ENCODE data around the gene DCP2.
"Not testable (repeated sequence)": the region's sequence is repeated elsewhere in the genome, so short reads cannot be mapped to it uniquely, and the experiment has no call there.

Gene DCP2

GRCh38 chr5:112976432-112977309 is at the start of gene DCP2:
TSS of gene DCP2 (plus strand) at chr5:112976798. CDS start at chr5:112976934, 136 bp downstream.
- DNase-seq = peak; percentile 98

DNA sequence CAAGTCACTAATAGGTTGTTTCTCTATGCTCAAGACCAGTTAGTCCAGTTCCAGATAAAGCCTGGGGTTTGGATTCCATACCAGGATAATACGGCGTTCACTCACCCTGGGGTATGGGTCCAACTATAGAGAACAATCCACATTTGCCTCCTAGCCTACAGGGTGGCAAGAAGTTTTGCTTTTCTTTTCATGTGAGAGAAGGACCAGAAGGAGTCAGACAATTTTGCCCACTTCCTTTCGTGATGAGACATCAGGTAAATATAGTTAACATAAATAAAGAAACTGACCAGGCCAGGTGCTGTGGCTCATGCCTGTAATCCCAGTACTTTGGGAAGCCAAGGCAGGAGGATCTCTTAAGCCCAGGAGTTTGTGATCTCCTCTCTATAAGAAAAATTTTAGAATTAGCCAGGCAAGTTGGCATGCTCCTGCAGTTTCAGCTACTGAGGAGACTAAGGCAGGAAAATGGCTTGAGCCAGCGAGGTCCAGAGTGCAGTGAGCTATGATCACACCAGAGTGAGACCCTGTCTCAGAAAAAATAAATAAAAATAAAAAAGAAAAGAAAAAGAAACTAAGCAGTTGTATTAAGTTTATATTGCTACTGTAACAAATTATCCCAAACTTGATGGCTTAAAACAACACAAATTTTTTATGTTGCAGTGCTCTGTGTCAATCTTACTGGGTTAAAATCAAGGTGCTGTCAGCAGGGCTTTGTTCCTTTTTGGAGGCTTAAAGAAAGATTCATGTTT is 47.1 kb upstream of the DCP2 start:
- DNase-seq = no peak

DNA sequence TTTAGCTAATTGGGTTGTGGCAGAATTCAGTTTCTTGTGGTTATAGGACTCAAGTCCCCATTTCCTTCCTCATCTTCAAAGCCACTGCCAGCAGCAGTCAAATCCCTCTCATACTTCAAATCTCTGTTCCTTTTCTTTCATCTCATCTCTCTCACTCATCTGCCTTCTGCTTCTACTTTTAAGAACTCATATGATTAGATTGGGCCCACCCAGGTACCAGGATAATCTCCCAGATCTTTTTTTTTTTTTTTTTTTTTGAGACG is 46.6 kb upstream of the DCP2 start:
- no peak for DNase-seq

GRCh38 chr5:112931473-112931872 is 45.1 kb upstream of the DCP2 start:
- no peak for DNase-seq

DNA sequence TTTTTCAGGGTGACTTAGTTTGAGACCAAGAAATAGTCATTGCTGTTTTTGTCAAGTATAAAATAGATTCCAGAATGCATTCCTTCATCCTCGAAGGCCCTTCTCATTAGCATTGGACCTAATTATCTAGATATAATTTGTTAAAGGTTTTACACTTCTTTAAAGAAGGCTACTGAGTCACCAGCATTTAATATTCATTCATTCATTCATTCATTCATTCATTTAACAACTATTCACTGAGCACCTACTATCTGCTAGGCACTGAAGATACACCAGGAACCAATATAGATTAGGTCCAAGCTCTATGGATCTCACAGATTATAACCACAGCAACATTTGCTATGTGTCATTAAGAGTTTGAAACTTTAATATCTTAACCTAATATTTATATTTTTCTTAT is 43.5 kb upstream of the DCP2 start:
- DNase-seq = no peak

GRCh38 chr5:112933651-112934365 is 42.8 kb upstream of the DCP2 start:
- DNase-seq = no peak

DNA sequence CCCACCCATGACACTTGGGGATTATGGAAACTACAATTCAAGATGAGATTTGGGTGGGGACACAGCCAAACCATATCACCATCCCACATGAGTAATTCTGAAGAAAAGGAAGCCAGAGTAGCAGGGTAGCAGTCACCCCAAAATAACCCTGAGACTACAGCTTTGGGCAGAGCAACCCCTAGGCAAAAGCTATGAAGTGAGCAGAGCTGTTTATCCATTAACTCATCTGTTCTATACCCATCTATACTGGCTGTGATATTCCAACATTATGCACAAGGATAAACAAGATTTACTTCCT is 42.3 kb upstream of the DCP2 start:
- no peak for DNase-seq

DNA sequence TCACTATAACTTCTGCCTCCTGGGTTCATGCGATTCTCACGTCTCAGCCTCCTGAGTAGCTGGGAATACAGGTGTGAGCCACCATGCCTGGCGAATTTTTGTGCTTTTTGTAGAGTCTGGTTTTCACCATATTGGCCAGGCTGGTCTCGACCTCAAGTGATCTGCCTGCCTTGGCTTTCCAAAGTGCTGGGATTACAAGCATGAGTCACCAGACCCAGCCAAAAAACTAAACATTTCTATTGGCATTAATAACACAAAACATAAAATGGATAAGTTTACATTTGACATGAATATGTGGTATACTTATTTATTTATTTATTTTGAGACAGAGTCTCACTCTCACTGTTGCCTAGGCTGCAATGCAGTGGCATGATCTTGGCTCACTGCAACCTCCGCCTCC is 40.9 kb upstream of the DCP2 start:
- no peak for DNase-seq

DNA sequence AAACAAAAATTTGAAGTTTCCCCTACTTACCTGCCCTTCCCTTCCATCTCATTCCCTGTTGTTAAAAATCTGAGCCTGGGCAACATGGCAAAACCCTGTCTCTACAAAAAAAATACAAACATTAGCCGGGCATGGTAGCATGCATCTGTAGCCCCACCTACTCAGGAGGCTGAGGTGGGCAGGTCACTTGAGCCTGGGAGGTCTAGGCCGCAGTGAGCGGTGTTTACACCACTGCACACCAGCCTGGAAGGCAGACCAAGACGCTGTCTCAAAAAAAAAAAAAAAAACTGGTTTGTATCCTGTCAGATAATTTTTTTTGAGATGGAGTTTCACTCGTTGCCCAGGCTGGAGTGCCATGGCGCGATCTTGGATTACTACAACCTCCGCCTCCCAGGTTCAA is 38.3 kb upstream of the DCP2 start:
- no peak for DNase-seq

DNA sequence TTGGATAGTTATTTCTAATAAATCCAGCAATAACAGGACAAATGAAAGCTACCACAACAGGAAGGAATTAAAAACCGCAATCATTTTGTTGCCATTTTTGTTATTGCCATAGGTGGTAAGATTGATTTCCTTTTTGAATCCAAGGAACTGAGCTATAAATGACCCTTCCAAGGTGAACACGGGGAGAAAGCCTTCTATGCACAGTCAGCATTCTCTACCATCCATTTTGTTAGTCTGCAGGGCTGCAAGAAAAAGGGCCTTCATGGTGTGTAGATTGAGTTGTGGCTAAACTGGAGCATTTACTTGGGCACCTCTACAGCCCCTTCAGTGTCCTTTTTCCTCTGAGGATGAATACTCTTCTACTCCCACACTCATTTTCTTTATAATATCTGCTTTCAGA is 35.9 kb upstream of the DCP2 start:
- DNase-seq = no peak

GRCh38 chr5:112948458-112948857 is 28.1 kb upstream of the DCP2 start:
- no peak for DNase-seq

DNA sequence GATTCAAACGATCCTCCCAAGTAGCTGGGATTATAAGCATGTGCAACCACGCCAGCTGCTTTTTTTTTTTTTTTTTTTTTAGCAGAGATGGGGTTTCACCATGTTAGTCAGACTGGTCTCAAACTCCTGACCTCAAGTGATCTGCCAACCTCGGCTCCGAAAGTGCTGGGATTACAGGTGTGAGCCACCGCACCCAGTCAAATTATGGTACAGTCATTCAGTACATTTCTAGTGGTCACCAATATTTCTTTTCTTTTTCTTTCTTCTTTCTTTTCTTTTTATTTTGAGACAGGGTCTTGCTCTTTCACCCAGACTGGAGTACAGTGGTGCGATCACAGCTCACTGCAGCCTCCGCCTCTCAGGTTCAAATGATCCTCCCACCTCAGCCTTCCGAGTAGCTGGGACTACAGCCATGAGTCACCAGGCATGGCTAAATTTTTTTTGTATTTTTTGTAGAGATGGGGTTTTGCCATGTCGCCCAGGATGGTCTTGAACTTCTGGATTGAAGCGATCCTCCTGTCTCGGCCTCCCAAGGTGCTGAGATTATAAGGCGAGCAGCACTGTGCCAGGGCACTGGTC is 25.4 kb upstream of the DCP2 start:
- no peak for DNase-seq

GRCh38 chr5:112956606-112957005 is 20.0 kb upstream of the DCP2 start:
- no peak for DNase-seq

DNA sequence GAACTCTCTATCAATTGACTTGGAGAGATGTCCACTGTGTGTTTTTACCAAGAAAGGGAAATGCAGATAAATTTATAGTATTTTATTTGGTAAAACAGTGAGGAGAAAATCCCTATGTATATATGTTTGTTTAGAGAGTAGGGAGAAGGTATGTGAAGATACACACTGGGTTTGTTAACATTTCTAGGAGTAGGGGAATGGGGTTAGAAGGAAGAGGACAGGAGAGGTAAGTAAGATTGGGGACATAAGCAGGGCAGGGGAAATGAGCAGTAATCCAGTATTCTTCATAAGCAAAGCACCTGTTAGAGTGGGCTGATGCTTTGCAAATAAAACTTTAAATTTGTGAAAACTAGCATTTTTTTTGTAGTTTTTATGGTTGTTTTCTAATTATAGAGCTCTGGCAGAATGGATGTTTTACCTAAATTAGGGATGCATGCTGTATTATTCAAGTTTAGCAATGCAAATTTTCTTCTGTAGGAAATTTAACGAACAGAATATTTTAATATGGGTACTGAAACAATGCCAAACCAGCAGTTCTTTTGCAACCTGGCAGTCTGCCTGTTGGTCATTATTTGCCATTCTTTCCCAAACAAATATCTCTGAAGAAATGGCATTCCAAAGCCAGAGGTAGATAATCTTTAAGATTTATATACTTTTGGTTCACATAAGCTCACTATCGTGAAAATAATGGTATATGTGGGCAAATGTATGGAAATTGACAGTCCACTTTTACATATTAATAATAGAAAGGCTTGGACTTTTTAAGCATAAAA is 19.4 kb upstream of the DCP2 start:
- DNase-seq = no peak

GRCh38 chr5:112958093-112959088 is 18.2 kb upstream of the DCP2 start:
- no peak for DNase-seq

- not testable (repeated sequence) for DNase-seq
These were observed 16.7 kb upstream of the DCP2 start for GRCh38 chr5:112959872-112960271.

DNA sequence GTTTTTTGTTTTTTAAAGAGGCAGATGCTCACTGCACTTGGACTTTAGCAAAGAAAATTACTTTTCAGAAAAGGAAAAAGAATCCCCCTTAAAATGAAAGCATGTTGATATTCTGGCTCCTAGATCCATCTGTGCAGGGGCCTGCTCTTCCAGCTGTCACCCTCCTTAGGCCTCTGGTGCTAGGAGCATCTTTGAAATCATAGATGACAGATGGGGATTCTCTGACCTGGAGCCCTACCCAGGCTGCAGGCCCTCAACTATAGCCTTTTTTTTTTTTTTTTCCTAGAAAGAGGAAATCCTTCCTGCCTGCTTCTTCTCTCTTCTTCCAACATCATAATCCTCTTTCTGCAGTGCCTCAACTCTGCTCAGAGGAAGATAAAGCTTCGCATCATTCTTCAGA is 16.3 kb upstream of the DCP2 start:
- DNase-seq = no peak

GRCh38 chr5:112960863-112961504 is 15.6 kb upstream of the DCP2 start:
- no peak for DNase-seq

GRCh38 chr5:112963374-112963733 is 13.2 kb upstream of the DCP2 start:
- DNase-seq = not testable (repeated sequence)

- DNase-seq = no peak
These were observed 10.8 kb upstream of the DCP2 start for GRCh38 chr5:112965733-112966306.

Data from NCI-H2029 (cell line).